ENCODE results near the gene MARCOL. TPM values are rescaled to one million over a fixed set of nuclear protein-coding genes. Genes with fewer than 3 reads are reported as not detected.

MARCOL gene
- polyA plus RNA-seq, 1 donor from 2014 or later, result not detected

- H3K9me3 ChIP-seq (ENCODE audit: low read length), result no peaks in the 10 kb centered on the region
- no peak for TF ChIP-seq SMC3 (conservative IDR thresholded peaks at IDR 0.05; ENCODE audit: poor library complexity)
- TF ChIP-seq EZH2 (IDR thresholded peaks at IDR 0.05; ENCODE audit: borderline replicate concordance, insufficient read depth, low read length, poor library complexity, severe bottlenecking), result no peak
- TF ChIP-seq EP300 (conservative IDR thresholded peaks at IDR 0.05; ENCODE audit: poor library complexity, severe bottlenecking), result no peak
- H3F3A ChIP-seq (ENCODE audit: insufficient read depth, low read length, poor library complexity, severe bottlenecking), result no peaks in the 10 kb centered on the region
- H3K36me3 ChIP-seq (ENCODE audit: insufficient read depth, low read length), result no peaks in the 10 kb centered on the region
- no peak overlapping the region for H3K9ac ChIP-seq (ENCODE audit: low read length)
- H3K27ac ChIP-seq (ENCODE audit: low read length), result no peak overlapping the region
- no peak overlapping the region for H2AFZ ChIP-seq (ENCODE audit: low read depth, low read length)
- H3K27me3 ChIP-seq (ENCODE audit: insufficient read depth, low read depth, low read length), result no peaks in the 10 kb centered on the region
- no peak overlapping the region for H3K4me3 ChIP-seq (ENCODE audit: low read length)
- H3K9me2 ChIP-seq (ENCODE audit: insufficient read depth, low read length), result no peaks in the 10 kb centered on the region
- no peaks in the 10 kb centered on the region for H4K20me1 ChIP-seq (ENCODE audit: insufficient read depth)
- no peak overlapping the region for H3K4me2 ChIP-seq (ENCODE audit: low read length)
- H3K79me2 ChIP-seq (replicated peaks; ENCODE audit: insufficient read depth, low read length), result no peaks in the 10 kb centered on the region
Observed at GRCh38 chr5:148205044-148205806, 33.1 kb upstream of the MARCOL start.

DNA sequence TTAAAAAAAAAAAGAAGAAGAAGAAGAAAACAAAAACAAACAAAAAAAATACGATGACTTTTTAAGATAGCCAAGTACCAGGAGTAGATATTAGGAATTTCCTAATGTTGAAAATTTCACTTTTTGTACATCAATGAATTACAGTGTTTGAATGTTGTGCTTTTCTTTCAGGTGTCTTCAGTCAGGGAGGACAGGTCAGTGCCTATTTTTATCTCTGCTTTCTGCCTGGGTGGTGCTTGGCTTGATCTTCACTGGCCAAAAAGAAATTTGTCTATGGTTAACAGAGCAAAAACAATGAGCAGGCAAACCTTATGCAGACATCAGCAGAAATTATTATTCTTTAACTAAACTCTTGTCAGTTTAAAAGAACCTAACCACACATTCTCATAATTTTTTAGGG, 32.5 kb upstream of the MARCOL start:
- no peaks in the 10 kb centered on the region for H3K36me3 ChIP-seq (ENCODE audit: insufficient read depth, low read length)
- no peak overlapping the region for H3K4me3 ChIP-seq (ENCODE audit: low read length)
- no peak for TF ChIP-seq TAF1 (IDR thresholded peaks at IDR 0.05; ENCODE audit: low read depth)
- TF ChIP-seq POLR2AphosphoS5 (IDR thresholded peaks at IDR 0.05), result no peak
- no peak for TF ChIP-seq EP300 (conservative IDR thresholded peaks at IDR 0.05; ENCODE audit: poor library complexity, severe bottlenecking)
- TF ChIP-seq SMC3 (conservative IDR thresholded peaks at IDR 0.05; ENCODE audit: poor library complexity), result no peak
- TF ChIP-seq RAD21 (conservative IDR thresholded peaks at IDR 0.05), result no peak
- TF ChIP-seq MXI1 (conservative IDR thresholded peaks at IDR 0.05; ENCODE audit: poor library complexity, severe bottlenecking), result no peak
- TF ChIP-seq EZH2 (IDR thresholded peaks at IDR 0.05; ENCODE audit: borderline replicate concordance, insufficient read depth, low read length, poor library complexity, severe bottlenecking), result no peak
- no peak for TF ChIP-seq CTCF (IDR thresholded peaks at IDR 0.05; ENCODE audit: poor library complexity, severe bottlenecking)
- TF ChIP-seq REST (IDR thresholded peaks at IDR 0.05; ENCODE audit: borderline replicate concordance), result no peak
- no peaks in the 10 kb centered on the region for H3K27me3 ChIP-seq (ENCODE audit: insufficient read depth, low read depth, low read length)
- H3K79me2 ChIP-seq (replicated peaks; ENCODE audit: insufficient read depth, low read length), result no peaks in the 10 kb centered on the region
- no peaks in the 10 kb centered on the region for H3F3A ChIP-seq (ENCODE audit: insufficient read depth, low read length, poor library complexity, severe bottlenecking)
- no peaks in the 10 kb centered on the region for H4K20me1 ChIP-seq (ENCODE audit: insufficient read depth)
- H3K27ac ChIP-seq (ENCODE audit: low read length), result no peak overlapping the region
- H3K4me2 ChIP-seq (ENCODE audit: low read length), result no peak overlapping the region
- no peak overlapping the region for H3K9ac ChIP-seq (ENCODE audit: low read length)
- H3K9me3 ChIP-seq (ENCODE audit: low read length), result no peaks in the 10 kb centered on the region
- H2AFZ ChIP-seq (ENCODE audit: low read depth, low read length), result no peak overlapping the region
- H3K9me2 ChIP-seq (ENCODE audit: insufficient read depth, low read length), result no peaks in the 10 kb centered on the region
